ENCODE results near the gene NFKBIZ.
"Not testable (repeated sequence)": the region's sequence is repeated elsewhere in the genome, so short reads cannot be mapped to it uniquely, and the experiment has no call there.

NFKBIZ gene

DNA sequence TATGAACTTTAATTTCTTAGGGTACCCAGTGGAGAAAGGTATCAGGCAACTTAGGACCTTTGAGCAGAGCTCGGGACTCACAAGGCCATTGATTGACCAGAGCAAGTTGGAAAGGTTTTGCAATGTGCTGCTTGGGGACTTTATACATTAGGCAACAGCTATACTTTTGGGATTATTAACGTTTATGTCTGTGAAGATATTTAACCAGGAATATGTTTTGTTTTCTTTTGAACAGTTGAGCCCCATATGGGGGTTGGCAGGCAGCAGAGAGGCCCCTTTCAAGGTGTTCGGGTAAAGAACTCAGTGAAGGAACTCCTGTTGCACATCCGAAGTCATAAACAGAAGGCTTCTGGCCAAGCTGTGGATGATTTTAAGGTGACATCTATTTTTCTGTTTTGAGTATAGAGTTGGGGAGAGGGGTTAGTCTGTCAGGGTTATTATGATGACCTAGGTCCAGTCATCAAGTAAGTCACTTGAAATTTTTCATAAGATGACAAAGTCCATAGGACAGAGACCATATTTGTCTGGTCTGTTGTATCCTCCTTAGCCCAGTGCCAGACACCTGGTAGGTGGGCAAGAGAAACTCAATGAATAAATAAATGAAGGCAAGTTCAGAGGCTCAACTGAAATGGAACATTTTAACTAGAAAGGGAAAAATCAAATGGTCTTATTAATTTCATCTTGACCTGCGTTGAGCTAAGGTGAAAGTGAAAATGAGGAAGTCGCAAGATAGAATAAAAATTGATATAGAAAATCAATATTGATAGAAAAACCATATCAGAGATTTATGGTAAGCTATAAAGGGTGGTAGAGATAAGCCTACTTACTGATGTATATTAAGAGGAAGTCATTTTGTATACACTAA is 2.8 kb downstream of the NFKBIZ start:
- DNase-seq, result no peak

DNA sequence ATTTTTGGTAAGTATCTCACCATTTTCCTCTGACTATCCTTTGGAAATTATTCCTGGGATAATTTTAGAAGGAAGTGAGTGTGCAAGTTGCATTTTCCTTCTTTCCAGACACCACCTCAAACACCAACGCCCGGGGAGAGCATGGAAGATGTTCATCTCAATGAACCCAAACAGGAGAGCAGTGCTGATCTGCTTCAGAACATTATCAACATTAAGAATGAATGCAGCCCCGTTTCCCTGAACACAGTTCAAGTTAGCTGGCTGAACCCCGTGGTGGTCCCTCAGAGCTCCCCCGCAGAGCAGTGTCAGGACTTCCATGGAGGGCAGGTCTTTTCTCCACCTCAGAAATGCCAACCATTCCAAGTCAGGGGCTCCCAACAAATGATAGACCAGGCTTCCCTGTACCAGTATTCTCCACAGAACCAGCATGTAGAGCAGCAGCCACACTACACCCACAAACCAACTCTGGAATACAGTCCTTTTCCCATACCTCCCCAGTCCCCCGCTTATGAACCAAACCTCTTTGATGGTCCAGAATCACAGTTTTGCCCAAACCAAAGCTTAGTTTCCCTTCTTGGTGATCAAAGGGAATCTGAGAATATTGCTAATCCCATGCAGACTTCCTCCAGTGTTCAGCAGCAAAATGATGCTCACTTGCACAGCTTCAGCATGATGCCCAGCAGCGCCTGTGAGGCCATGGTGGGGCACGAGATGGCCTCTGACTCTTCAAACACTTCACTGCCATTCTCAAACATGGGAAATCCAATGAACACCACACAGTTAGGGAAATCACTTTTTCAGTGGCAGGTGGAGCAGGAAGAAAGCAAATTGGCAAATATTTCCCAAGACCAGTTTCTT is 3.9 kb downstream of the NFKBIZ start:
- DNase-seq, result no peak

DNA sequence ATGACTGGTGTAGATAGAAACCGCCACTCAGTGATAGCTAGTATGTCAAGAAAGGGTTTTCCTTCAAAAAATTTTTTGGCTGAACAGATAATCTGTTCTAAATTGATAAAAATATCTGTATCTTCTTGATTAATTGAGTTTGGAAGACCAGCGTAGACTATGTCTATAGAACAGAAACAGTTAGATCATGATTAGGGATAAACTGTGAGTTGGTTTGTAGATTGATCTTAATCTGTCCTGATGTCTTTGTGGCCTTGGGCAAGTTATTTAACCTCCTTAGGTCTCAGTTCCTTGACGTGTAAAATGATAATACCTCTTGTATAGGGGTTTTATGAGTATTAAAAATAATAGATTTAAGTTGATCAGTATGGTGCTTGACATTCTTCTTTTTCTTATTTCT is 4.7 kb downstream of the NFKBIZ start:
- DNase-seq, result no peak

DNA sequence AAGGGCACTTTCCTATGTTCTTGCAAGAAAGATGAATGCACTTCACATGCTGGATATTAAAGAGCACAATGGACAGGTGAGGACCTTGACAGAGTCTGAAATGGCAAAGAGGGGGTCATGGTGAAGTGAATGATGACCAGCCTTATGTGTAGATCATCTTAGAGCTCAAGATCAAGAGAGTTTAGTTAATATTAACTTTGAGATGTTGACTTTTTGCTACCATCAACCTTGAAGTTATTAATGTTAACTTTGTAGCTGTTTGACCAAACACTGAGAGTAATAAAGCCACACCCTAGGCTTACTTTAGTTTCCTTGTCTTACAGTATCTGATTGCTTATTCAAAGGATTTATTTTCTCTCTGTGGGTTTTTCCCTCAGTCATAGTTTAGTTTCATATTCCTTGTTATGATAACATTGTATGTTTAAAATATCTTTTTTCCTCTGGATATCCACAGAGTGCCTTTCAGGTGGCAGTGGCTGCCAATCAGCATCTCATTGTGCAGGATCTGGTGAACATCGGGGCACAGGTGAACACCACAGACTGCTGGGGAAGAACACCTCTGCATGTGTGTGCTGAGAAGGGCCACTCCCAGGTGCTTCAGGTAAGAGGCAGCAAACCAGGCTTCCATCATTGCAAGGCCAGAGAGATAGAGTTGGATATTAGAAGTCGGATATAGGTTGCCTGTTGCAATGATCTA is 5.4 kb downstream of the NFKBIZ start:
- no peak for DNase-seq

DNA sequence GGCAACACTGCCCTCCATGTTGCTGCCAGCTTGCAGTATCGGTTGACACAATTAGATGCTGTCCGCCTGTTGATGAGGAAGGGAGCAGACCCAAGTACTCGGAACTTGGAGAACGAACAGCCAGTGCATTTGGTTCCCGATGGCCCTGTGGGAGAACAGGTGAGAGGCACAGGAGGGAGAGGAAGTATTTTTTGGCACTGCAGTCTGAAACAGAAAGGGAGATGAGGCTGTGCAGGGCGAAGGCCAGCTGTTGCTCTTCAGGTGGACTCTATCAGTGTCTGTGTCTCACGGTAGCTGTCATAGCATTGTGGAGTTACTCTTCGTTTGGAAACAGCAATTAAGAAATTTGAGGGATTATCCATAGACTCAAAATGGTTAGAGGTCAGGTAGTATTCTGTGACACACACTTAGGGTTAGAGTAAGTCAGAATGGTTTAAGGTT is 8.0 kb downstream of the NFKBIZ start:
- DNase-seq, result no peak

DNA sequence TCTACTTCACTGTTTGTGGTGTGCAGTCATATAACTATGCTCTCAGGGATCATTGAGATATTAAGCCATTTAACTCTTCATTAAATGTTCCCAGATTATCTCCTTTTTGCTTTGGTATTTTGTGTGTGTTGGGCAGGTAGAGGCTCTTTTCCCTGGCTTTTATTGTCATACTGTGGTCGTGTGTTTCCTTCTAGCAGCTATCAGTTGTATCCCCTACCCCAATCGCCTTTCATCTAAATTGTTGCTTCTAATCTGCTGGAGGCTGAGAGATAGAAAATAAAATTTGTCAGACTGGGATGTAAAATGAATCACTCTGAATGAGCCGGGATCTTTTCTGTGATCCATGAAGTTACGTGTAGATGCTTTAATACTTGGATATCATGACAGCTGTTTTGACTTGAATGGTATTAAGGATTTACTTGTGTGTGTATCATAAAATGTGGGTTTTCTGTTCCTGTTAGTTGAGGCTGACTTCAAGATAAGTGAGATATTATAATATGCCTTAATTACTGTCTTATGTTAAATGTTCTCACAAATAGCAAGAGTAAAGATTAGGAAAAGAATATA is 9.2 kb downstream of the NFKBIZ start:
- DNase-seq, result no peak

DNA sequence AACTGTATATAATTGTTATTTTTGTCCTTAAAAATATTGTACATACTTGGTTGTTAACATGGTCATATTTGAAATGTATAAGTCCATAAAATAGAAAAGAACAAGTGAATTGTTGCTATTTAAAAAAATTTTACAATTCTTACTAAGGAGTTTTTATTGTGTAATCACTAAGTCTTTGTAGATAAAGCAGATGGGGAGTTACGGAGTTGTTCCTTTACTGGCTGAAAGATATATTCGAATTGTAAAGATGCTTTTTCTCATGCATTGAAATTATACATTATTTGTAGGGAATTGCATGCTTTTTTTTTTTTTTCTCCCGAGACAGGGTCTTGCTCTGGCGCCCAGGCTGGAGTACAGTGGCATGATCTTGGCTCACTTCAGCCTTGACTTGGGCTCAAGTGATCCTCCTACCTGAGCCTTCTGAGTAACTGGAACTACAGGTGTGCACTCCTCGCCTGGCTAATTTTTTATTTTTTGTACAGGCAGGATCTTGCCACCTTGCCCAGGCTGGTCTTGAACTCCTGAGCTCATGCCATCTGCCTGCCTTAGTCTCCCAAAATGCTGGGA is 10.7 kb downstream of the NFKBIZ start:
- DNase-seq, result no peak

DNA sequence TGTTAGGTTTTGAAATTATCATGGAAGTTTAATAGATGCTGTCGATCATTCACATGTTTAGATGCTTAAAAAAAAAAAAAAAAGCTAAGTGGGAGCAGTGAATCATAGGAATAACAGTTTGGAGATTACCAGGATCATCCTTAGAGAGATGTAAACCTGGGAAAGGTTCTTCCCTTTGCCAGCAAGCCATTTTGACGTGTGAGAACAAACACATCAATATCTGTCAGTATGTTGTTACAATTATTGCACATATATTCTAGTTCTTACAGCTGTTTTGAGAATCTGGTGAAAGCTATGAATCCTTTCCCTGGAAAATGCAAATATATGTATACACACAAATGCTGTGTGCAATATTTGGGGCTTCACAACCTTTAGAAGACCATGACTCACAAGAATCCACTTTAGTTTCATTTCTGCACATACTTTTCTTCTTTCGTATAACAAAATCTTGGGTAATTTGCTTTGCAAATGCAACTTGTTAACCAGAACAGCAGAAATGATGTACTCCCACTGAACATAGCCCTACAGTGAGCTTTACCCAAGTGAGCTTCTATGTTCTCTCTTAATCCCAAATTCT is 12.0 kb downstream of the NFKBIZ start:
- no peak for DNase-seq

DNA sequence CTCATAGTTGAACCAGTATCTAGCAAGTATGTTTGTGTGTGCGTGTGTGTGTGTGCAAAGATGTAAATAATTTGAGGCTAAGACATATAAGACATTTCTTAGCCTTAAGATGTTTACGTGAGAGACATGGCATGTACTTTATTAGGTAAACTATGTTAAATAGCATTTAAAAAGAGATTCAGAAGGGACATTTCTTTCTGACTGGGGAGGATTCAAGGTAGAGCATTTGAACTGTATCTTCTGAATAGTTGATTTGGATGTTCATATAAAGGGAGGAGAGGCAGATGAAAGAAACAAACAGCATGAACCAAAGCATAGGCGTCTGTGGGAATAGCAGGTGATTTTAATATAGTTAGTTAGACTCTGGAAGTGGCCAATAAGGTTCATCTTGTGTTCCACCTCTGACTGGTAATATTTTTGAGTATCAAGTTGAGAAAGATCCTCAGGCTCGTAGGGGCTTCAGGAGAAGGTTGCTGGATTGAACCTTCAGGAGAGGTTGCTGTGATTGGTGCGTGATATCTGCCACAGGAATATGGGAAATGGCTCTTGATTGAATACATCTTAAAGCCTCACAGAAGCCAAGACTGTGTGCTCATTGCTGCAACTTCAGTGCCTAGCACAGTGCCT is 12.6 kb downstream of the NFKBIZ start:
- DNase-seq, result no peak

DNA sequence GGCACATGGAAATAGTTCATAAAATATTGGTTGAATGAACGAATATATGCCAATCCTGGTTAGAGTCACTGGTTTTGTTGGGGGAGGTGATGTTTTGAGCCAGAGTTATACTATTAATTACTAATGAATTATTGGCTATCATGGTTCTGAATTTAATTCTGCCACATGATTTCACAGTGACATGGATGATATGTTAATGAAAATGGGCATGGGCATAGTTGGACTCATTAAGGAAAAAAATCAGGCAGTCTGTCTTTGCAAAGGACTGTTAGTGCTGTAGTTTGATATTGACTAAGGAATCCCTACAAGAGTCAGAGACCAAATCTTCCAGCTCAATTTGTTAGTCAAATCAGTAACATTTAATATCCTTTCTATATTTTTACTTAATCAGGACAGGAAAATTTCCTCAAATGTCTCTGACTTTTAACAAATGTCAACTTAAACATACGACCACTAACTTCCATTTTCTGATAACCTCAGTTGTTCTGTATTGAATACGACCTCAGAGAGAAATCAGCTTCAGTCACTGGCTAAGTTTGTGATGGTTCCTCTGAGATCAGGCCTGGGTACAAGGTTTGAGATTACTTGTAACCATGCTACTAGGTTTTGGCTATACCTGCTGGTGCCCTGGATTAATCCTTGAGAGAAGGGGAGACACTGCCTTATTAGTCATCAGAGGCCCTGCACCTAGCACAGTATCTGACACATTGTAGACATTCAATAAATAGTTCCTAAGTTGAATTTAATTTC is 13.3 kb downstream of the NFKBIZ start:
- no peak for DNase-seq

GRCh38 chr3:101864926-101865325 is 15.6 kb downstream of the NFKBIZ start:
- not testable (repeated sequence) for DNase-seq

- no peak for DNase-seq
Measured at GRCh38 chr3:101865751-101866509, 16.6 kb downstream of the NFKBIZ start.

DNA sequence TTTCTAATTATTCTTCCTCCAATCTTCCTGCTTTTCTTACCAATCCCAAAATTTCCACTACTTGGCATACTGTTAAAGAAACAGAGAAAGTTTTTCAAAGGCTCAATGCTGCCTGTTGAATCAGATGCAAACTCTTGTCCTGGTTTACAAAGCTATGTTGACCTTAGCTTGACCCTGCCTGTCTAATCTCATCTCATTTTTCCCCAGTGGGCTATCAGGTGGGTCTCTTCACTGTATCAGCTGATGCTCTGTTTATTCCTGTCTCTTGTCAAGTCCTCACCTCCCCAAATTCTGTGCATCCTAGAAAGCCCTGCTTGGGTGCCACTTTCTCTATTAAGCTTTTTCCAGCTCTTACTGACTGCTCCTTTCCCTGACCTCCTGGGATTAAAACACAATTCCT is 18.2 kb downstream of the NFKBIZ start:
- no peak for DNase-seq

DNA sequence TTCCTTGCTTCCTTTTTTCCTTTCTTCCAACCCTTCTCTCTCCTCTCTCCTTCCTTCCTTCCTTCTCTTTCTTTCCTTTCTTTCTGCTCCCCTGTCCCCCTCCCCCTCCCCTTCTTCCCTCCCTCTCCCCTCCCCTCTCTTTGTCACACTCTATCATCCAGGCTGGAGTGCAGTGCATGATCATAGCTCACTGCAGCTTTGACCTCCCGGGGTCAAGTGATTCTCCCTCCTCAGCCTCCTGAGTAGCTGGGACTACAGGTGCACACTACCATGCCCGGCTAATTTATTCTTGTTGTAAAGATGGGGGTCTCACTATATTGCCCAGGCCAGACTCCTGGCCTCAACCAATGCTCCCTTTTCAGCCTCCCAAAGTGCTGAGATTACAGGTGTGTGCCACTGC is 18.7 kb downstream of the NFKBIZ start:
- no peak for DNase-seq

DNA sequence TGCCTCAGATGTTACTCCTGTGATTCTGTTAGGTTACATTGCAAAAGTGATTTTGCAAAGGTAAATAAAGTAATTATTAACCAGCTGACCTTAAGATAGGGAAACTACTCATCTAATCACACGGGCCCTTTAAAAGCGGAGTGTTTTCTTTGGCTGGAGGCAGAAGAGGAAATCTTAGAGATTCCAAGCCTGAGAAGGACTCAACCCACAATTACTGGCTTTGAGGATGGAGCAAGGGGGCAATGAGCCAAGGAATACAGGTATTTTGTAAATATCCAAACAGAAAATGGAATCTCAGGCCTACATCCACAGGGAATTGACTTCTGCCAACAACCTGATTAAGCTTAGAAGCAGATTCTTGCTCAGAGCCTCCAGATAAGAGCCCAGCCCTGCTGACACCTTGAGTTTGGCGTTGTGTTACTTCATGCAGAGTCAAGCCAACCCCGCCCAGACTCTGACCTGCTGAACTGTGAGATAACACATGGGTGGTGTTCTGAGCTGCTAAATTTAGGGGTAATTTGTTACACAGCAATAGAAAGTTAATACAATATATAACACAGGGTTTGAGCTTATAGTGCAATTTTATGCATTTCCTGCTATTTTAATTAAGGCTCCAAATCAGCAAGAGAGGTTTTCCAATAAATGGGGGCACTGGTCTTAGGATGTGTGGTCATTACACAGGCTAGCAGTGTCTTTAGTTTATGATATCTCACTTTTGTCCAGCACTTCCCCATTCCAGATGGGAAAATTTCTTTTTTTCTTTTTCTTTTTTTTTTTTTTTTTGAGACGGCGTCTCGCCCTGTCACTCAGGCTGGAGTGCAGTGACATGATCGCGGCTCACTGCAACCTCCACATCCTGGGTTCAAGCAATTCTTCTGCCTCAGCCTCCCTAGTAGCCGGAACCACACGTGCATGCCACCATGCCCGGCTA is 19.5 kb downstream of the NFKBIZ start:
- DNase-seq, result no peak

DNA sequence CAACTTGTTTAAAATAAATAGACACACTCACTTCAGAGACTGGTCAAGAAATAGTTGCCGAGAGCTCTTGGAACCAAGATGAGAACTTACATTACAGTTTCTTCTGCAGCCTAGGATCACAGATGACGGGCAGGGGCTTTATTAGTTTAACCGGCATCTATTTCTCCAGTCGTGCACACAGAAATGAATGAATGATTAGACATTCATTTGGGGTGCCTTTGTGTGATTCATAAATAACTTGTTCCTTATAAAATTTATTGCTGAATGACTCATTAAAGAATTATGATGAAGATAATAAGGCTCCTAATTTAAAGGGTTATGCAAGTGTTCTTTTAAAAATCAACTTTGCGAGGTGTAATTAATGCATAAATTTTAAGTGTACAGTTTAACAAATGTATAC is 20.8 kb downstream of the NFKBIZ start:
- no peak for DNase-seq

DNA sequence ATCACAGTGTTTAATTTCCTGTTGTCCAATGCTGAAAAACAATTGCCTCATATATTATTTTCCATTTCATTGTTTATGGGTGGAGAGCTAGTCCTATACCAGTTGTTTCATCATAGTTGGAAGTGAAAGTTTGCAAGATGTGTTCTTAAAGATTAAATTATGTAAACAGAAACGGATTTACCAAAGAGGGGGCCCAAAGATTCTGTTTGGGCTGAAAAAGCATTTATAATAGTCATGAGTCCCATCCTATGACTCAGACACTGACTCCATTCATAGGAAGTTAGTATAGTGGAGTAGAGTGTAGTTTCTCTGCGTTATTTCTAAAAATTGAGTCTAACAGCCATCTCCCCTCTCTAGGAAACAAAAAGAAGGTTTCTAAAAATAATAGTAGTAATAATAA is 24.3 kb downstream of the NFKBIZ start:
- no peak for DNase-seq

DNA sequence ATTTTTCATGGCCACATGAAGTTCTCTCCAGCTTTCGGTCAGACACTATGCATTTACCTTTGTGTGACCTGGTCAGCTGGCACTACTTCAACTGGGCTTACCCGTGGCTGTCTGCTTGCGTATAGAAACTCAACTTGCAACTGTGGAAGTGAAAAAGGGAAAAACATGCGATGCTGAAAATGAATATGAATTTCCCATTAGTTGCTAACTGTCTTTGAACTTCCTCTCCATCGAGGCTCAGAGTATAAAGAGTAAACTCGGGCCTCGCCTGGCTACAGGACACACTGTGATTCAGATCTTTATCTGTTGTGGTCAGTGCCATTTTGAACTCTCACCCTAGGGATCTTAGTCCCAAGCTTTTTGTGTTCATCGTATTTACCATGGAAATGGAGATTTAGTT is 26.8 kb downstream of the NFKBIZ start:
- no peak for DNase-seq

- DNase-seq, result no peak
Measured at GRCh38 chr3:101878589-101878988, 29.3 kb downstream of the NFKBIZ start.
